GM19438 (cell line): ENCODE results near the gene CROCC2.

ENCODE experiments used
- ATAC-seq: cut with Tn5 transposase; IDR thresholded peaks from one replicate; pipeline ENCODE4 v1.9.1; 2021; ENCODE audit warnings: low read depth; ENCODE audit not compliant: unreplicated experiment

Gene CROCC2

DNA sequence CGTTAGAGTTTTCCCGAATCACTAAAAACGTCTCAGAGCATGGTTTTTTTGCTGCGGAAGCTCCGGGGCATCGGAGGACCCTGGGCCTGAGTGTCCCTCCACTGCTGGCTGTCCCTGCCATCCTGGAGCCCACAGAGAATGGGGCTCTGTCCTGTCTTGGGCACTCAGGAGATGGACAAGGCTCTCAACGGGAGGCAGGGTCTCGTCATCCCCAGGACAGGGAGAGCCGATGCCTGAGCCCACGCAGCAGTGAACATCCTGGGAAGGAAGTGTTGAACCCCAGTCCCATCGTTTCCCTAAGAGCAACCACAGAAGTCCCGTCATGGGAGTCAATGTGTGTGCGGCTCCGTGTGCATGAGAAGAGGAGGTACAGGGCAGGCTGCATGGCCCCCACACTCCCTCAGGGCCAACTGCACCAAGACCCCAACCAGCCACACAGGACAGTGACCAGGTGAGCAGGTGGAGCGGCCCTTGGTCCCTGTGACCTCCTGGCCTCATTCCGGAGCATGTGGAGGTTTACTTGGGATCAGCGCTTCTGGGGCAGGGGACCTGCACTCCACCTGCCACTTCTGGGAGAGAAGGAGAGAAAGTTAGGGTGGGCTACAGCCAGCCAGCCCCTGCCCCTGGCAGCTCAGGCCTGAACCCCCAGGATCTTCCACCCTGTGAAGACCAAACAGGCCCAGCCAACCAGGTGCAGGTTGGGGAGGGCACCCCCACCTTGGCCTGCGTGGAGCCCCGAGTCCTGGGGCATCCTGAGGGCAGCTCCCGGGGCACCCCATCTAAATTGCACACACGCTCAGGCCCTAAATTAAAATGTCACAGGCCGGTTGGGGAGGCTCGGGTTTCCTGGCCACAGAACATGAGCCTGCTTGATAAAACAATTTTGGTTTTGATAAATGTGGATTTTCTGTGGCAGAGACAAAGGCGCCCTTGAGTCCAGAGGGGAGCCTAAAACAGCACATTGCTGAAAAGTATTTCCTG, 89.2 kb downstream of the CROCC2 start:
- ATAC-seq, result no peak

DNA sequence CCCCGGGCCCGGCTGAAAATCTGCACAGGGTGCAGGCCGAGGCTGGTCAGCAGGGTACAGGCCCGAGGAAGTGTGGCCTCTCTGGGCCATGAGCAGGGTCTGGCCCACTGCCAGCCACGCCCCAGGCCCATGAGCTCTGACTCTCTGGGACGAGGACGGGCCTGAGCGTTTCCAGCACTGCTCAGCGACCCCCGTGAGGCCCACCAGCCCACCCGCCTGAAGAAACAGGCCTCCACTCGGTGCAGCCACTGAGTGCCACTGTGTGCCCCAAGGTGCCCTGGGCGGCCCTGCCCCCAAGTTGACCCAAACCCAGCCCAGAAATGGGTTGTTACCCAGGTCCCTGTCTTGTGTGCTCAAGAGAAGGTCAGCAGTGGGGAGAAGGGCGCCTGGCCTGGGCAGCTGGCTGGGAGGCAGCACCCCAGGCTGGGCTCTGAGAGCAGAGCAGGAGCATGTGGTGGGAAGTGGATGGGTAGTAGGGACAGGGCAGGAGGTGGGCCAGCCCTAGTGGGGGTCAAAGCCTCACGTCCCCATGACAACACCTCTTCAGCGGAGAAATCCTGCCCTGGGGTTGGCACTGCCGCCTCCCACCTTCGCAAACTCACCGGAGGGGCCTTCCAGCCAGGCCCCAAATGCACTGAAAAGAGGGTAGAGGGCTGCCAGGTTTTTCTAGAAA, 90.2 kb downstream of the CROCC2 start:
- no peak for ATAC-seq

DNA sequence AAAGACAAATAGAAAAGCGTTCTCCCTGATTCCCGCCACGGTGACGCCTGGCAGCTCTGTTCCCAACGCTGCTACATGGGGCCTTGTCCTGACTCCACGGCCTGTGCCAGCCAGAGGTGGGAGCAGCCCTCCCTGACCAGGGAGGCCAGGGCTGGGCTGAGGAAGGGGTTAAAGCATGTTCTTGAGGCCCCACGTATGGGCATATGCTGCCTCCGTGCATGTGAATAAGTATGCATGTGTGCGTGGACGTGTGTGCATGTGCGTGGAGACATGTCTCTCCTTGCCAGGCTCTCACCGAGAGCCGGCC, 90.7 kb downstream of the CROCC2 start:
- ATAC-seq, result no peak

DNA sequence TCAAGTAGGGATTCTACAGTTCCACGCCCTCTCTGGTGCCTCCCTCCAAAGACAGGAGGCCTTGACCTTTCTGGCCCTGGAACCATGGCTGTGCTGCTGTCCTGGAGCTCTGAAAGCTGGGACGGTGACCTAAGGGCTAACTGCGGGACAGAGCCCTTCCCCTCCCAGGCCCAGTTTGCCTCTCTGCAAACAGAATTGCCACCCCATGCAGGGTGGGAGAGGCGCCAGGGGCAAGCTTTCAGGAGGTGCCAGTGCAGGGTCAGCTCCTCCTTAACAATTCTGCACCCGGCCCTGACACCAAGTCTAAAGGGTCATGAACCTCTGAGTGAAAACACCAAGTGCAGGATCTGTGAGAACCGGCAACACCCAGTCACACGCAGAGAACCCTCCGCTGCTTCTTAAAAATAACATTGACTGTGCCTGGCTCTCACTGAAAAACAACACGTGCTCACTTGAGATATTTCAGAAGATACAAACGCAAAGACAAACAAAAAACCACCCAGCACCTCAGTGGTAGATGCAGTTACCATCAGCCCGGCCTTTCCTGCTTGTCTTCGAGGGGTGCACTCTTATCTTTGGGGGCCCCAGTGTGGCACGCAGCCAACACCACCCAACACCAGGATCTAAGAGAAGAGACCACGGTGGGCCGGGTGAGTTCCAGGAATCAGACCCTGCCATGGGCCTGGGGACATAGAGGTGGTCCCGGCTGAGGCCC, 91.2 kb downstream of the CROCC2 start:
- no peak for ATAC-seq

DNA sequence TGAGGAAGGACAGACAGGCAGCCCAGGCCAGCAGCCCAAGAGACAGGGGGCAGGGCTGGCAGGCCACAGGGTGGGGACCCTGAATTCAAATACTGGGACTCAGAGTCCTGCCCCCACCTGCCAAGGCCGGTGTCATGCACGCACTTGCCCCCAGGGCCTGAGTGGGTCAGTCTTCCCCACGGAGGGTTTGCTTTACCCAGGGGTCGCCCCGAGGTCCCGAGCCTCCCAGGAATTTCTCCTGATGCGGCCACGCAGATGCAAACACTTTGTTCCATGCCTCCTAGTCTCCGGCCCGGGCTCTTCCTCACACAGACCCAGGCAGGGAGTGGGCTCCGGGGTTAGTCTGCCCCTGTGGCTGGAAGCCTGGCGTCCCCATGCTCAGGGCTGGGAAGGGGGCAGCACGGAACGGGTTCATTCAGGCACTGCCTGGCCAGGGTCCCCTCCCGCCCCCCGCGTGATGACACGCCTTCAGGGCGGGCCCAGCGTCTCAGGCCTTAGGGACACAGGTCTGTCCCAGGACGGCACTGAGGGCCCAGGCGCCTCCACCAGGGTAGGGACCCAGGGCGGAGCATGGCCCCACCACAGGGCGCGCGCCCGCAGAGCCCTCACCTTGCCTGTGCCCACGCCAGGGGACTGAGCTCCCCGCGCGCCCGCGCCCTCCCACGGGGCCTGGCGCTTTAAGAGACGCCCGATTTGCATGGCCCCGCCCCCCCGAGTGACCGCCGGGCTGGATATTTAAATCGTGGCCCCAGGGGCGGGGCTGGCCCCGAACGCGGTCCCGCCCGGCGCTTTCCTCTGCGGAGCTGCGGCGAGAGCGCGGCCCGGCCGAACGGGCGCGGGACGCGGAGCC, 91.9 kb downstream of the CROCC2 start, which contains the start of gene SNED1:
TSS of gene SNED1 (plus strand) at position 763 of the 850 bp plus-strand sequence. CDS start 220 bp downstream, outside the sequence.
- no peak for ATAC-seq

DNA sequence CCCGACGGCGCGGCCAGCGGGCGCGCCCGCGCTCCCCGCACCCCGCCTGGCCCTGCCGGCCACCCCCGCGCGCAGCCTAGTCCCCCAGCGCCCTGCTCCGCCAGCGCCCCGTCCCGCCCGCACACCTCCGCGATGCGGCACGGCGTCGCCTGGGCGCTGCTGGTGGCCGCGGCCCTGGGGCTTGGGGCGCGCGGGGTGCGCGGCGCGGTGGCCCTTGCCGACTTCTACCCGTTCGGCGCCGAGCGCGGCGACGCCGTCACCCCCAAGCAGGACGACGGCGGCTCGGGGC, 92.5 kb downstream of the CROCC2 start:
- ATAC-seq, result no peak

DNA sequence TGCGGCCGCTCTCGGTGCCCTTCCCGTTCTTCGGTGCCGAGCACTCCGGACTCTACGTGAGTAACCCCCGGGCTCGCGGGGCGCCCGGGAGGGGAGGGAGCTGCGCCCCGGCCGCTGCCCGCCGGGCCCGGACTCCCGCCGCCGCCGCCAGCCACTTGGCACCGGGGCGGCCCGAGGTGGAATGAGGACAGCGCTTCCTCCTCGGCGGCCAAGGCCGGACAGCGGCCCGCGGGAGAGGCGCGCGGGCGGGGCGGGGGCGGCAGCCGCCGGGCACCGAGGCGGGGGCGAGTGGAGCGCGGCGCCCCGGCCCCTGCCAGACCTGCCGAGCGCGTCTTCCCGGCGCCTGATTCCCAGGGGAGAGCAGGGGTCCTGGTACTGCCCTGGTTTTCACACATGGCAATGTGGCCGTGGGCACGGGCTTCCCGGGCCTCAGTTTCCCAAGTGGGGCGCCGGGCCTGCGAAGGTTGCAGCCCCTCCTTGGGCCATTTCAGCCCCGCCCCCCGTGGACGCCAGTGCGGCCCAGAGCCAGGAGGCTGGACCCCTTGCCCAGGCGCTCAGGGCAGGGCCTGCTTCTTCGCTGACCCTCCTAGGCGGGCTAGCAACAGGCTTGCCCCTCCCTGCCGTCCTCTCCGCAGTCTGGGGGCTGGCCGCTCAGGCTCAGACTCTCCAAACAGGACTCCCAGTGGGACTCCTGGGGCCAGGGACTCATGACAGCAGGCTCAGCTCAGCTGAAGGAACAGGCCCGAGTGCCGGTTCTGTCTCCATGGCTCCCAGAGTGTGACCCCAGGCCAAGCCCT, 93.1 kb downstream of the CROCC2 start:
- ATAC-seq, result no peak

DNA sequence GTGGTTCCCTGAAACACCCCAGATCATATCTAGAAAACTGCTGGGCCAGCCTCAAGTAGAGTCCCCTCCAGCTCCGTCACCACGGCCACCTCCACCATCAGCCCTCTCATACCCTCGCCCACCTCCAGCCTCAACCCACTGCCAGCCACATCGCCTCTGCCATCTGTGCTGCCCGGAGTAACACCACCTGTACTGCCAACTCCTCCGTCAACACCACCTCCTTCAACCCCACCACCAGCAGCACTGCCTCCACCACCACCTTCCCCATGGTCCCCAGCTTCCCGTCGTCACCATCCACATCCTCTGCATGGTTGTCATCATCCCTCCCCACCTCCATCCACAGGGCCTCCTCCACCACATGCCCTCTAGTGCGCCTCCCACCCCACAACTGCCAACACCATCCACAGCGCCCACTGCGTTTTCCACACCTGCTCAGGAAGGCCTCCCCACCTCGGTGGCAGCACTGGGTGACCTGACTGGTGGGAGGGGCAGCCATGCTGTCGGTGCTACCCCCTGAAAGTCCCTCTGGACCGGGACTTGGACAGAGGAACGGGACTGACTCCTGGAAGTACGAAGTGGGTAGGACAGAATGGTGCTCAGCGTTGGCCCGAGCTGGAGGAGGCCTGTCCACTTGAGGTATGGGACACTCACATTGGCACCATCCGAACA, 93.9 kb downstream of the CROCC2 start:
- no peak for ATAC-seq

DNA sequence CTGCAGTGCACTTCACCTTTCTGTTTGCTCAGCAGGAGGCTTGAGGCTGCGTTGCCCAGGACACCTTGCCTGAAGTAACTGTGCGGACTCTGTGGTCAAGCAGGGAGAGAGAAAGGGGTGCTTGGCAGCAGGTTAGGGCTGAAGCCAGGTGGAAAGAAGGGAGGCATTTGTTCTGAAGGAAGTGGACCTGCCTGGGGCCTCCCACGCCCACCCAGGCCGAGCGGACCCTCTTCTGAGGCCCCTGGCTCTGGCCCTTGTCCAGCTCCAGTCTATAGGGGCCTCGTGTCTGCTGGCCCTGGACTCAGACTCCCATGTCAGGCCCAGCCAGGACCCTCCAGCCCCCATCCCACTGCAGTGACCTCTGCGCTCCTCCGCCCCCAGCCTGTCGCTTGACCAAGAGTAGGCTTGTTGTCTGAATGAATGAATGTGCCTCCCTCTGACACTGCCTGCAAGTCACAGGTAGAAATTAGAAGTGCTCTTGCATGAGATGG, 94.7 kb downstream of the CROCC2 start:
- no peak for ATAC-seq

DNA sequence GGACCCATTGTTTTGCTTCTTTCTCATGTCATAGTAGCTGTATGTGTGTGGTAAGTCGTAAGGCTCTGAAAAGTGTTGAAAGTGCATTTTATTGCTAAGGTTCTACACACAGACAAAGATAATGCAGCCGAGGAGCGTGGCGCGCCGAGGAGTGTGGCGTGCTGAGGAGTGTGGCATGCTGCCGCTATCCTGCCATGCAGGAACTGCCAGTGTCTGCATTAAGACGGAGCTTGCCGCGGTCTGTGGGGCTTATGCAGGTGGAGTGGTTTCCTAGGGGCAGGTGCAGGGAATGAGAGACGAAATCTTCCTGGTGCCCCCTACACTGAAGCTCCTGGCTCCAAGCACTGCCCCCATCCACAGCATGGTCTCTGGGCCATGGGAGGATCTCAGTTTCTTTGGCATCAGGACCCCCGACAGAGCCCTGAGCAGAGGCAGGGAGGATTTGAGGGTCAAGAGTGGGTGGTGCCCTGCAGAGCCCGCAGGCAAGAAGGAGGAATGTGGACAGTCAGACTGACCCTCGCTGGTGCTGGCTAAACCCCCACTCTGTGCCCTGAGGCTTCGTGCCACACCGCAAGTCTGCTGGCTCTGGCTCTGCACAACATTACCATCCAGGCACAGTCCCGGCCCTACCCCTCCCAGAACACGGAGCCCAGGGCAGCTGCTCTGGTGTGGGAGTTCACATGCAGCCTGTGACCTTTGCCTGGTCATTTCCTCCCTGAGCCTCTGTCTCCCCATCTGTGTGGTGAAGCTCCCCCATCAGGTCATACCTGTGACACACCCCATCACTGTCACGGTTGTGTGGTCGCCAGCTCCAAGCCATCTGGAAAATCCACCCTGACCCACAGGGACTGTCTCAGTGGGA, 95.5 kb downstream of the CROCC2 start:
- no peak for ATAC-seq

DNA sequence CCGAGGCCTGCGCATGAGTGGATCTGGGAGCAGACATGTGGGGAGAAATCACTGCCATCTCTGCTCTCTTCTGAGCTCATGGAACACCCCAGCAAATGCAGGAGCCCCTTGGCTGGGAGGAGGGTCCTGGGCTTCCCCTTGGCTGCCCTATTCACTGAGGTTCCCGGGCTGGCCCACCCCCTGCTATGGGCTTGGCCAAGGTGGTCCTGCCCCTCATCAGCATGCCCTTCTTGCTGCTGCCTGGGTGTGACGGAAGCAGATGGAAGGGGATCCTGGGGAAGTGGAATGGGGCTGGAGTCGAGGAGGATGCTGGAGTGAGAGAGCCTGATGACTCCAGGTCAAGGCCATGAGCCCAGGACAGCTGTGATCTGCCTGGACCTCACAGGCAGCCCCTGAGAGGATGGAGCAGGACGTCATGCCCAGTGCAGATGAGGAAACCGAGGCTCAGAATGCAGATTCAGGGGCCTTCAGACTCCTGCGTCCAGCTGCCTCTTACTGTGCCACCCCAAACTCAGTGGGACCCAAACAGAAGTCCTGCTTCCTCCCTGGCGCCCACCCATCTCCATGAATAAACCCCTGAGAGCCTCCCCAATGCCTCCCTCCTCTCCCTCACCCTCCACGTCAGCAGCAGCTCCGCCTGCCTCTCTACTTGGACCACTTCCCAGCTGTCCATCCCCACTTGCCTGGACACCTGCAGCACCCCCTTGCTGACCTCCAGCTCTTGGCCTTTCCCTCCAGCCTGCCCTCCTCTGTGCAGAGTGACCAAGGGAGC, 96.3 kb downstream of the CROCC2 start:
- no peak for ATAC-seq

DNA sequence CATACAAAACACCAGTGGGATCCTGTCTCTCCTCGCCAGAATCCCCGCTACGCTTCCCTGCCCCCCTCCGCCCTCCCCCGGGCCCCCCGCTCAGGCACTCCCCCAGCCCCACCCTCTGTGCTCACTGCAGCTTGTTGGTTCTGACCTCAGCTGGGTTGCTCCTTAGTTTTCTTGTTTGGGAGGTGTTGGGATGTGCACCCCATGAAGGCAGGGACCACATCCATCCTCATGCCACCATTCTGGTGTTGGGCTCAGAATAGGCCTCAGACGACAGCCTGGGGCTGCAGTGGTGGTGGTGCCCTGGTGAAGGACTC, 96.9 kb downstream of the CROCC2 start:
- no peak for ATAC-seq

DNA sequence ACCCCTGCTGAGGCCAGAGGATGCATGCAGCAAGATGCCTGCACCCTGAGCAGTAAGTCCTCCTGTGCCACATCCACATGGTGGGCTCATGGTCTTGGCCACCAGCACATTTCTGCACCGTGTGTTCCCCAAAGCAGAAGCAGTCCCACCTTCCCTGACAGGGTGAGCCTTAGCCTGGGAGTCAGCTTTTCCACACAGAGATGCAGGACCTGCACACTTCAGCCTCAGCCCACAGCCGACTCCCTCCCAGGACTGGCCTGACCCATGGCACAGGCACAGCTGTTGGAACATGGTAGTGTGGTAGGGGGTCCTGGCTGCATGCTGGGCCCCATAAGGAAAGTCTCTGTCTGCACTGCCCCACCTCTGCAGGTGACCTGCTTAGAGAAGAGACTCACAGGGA, 97.2 kb downstream of the CROCC2 start:
- ATAC-seq, result no peak

DNA sequence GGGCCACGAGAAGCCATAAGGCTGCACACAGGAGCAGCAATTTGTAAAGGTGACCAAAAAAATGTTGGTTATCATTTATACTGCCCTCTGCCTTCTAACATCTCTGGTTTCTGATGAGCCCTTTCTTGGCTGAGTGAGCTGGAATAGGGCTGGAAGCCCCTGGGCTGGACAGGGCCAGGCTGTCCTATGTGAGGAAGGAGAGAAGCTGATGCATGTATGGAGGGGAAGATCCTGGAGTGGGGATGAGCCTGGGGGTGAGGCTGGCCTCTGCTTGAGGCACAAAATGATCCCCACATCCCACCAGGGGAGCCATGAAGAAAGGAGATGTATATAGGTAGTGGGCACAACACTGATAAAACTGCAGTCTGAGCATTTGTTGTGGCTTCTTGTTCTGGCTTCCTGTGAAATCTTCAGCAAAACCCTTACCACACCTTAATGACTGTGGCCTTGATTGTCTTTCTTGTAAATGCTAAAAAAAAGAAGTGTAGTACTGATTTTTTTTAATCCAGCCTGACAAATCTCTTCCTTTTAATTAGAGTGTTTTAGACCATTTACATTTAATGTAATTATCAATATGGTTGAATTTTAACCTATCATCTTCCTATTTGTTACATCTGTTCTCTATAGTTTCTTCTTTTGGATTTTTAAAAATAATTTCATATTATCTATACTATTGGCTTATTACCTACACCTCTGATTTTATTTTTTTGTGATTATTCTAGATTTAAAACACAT, 97.9 kb downstream of the CROCC2 start:
- no peak for ATAC-seq

DNA sequence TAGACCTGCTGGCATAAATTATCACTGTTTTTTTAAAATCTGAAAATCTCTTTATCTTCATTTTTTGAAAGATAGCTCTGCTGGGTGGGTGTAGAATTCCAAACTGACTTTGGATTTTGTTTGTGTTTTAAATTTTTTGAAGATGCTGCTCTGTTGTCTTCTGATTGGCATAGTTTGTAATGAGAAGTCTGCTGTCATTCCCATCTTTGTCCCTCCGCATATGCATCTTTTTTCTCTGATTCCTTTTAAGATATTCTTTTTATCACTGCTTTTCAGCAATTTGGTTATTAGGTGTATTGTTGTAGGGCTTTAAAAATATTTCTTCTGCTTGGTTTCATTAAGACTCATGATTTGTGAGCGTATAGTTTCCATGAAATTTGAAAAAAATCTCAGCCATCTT, 99.4 kb downstream of the CROCC2 start:
- no peak for ATAC-seq

DNA sequence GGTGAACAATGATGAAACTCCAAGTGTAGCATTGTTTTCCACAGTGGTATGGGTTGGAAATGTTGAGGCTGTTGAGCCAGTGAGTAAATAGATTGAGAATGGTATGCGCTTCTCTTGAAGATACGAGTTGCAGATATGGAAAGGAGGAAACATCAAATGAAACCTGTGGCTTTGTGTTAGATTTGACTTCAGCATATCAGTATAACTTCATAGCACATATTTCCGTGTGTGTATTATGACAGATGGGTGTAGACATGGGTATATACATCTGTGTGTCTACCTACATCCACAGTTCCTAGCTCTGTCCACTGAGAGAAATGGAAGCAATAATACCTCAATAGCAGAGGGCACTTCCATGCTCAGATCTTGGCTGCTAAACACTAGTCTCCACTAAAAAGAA, 100.3 kb downstream of the CROCC2 start:
- ATAC-seq, result no peak

DNA sequence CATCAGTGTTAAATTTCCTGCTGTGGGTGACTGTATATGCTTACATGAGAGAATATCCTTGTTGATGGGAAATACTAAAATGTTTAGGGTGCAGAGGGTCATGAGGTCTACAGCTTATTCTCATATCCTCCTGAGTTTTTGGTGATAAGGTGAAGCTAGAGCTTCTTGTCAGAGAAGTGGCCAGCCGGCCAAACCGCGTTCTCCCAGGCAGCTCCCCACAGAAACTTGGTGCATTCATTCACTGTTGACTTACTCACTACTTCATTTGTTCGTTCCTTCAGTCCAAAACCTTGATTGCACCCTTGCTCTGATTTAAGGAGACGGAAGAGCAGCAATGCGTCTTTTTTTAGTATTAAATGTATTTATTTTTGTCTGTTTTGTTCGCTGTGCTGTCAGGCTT, 101.0 kb downstream of the CROCC2 start:
- ATAC-seq, result no peak
